ENCODE results near the gene NBAS.

- no peak for TF ChIP-seq CTCF (conservative IDR thresholded peaks at IDR 0.05; ENCODE audit: low read depth, low read length)
- TF ChIP-seq POLR2A (IDR thresholded peaks at IDR 0.05; ENCODE audit: low read depth, low read length), result no peak
- TF ChIP-seq MAZ (IDR thresholded peaks at IDR 0.05; ENCODE audit: borderline replicate concordance, low read depth, low read length), result no peak
- TF ChIP-seq, protein P1, sequence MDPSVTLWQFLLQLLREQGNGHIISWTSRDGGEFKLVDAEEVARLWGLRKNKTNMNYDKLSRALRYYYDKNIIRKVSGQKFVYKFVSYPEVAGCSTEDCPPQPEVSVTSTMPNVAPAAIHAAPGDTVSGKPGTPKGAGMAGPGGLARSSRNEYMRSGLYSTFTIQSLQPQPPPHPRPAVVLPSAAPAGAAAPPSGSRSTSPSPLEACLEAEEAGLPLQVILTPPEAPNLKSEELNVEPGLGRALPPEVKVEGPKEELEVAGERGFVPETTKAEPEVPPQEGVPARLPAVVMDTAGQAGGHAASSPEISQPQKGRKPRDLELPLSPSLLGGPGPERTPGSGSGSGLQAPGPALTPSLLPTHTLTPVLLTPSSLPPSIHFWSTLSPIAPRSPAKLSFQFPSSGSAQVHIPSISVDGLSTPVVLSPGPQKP (IDR thresholded peaks at IDR 0.05; ENCODE audit: borderline replicate concordance, low read depth, low read length), result no peak
- no peak for TF ChIP-seq SMC3 (IDR thresholded peaks at IDR 0.05; ENCODE audit: low read depth, low read length)
- no peak for TF ChIP-seq MXI1 (IDR thresholded peaks at IDR 0.05; ENCODE audit: borderline replicate concordance, low read depth, low read length)
- no peak for TF ChIP-seq RFX5 (IDR thresholded peaks at IDR 0.05; ENCODE audit: low read depth, low read length)
Observed at GRCh38 chr2:15531095-15531854, 29.9 kb downstream of the NBAS start.

All from IMR-90 (cell line).